Tibial nerve (tissue), 4 donors: ENCODE results near the gene RELN. TPM values are rescaled to one million over a fixed set of nuclear protein-coding genes. Genes with fewer than 3 reads are reported as not detected.
A peak's percentile ranks its signal among the peaks of the same experiment; 100 is the strongest.

ENCODE experiments used
- DNase-seq, 2 donors: peaks; one replicate each; pipeline ENCODE4 v3.0.0-alpha.2; 2019; ENCODE audit warnings: low spot score in 2 of 2
- H3K27ac ChIP-seq, 4 donors: fragments of 200-600 bp; sonication (generic) in 3 of 4; one replicate each; pipeline ENCODE4 v1.5.1; 2017 to 2019; ENCODE audit warnings: mild to moderate bottlenecking in 1 of 4
- H3K27me3 ChIP-seq, 2 donors: fragments of 200-600 bp; sonication (generic) in 1 of 2; one replicate each; pipeline versions ENCODE4 v1.5.1 to v1.6.0; 2017 to 2019
- H3K36me3 ChIP-seq, 3 donors: fragments of 200-600 bp; sonication (generic); one replicate each; pipeline ENCODE4 v1.5.1; 2018 to 2019
- H3K4me1 ChIP-seq, 4 donors: fragments of 200-600 bp; sonication (generic) in 3 of 4; one replicate each; pipeline ENCODE4 v1.5.1; 2017 to 2019
- H3K4me3 ChIP-seq, 4 donors: fragments of 200-600 bp; sonication (generic) in 3 of 4; one replicate each; pipeline ENCODE4 v1.5.1; 2017 to 2019; ENCODE audit warnings: mild to moderate bottlenecking in 1 of 4, moderate library complexity in 1 of 4
- H3K9me3 ChIP-seq, 4 donors: fragments of 200-600 bp; sonication (generic) in 3 of 4; one replicate each; pipeline ENCODE4 v1.5.1; 2017 to 2019
- CTCF ChIP-seq, 5 experiments: fragments of 200-600 bp in 3 of 5; fragments of 450-650 bp in 2 of 5; sonication (generic) in 3 of 5; IDR thresholded peaks; one replicate each; pipeline ENCODE4 v1.5.1; 2016 to 2019; ENCODE audit warnings: antibody characterized with exemption in 5 of 5, mild to moderate bottlenecking in 3 of 5, moderate library complexity in 2 of 5
- EP300 ChIP-seq, 2 donors: sonication (generic); formaldehyde crosslinking; IDR thresholded peaks; one replicate each; pipeline ENCODE4 v1.6.1; 2017; ENCODE audit warnings: antibody characterized with exemption in 2 of 2, mild to moderate bottlenecking in 1 of 2
- POLR2A ChIP-seq, 2 donors: fragments of 450-650 bp; IDR thresholded peaks; one replicate each; pipeline ENCODE4 v1.6.1; 2017; ENCODE audit warnings: antibody characterized with exemption in 2 of 2, mild to moderate bottlenecking in 2 of 2, moderate library complexity in 2 of 2
- WGBS, 2 donors: methylation state at CpG; one replicate each; pipeline ENCODE4 v1.1.5; 2018; 5-methylcytosine and 5-hydroxymethylcytosine counted together
- total RNA-seq, 4 donors: library from RNA; depleted of rRNA; stranded (reverse); fragments of >200 nt; gene quantifications; one replicate each; pipeline ENCODE4 v1.1.0, GENCODE V29; 2016

Gene RELN
- total RNA-seq, 4 donors from 2014 or later: 80.4 to 117 (median 102) TPM

GRCh38 chr7:103686064-103686463 is 303.4 kb downstream of the RELN start:
- H3K4me3 ChIP-seq: no peak overlapping the region
- TF ChIP-seq POLR2A (IDR thresholded peaks at IDR 0.05) (no peak), EP300 (IDR thresholded peaks at IDR 0.05) (no peak)
- H3K27ac ChIP-seq: no peak overlapping the region
- H3K36me3 ChIP-seq: no peaks in the 10 kb centered on the region
- no peaks in the 10 kb centered on the region for H3K27me3 ChIP-seq
- 86 to 89% methylated on average over 2 of the region's 2 CpGs for WGBS, 2 donors
- no peaks in the 10 kb centered on the region for H3K9me3 ChIP-seq
- no peak for DNase-seq
- peaks cover 0 to 14% (median 0%) of the 10 kb centered on the region in 4 donors for H3K4me1 ChIP-seq

- no peaks in the 10 kb centered on the region for H3K27me3 ChIP-seq
- TF ChIP-seq POLR2A (IDR thresholded peaks at IDR 0.05) (no peak), CTCF (IDR thresholded peaks at IDR 0.05) (no peak), EP300 (IDR thresholded peaks at IDR 0.05) (no peak)
- no peaks in the 10 kb centered on the region for H3K36me3 ChIP-seq
- 73 to 82% methylated on average over 2 of the region's 2 CpGs for WGBS, 2 donors
- H3K4me1 ChIP-seq: peaks cover 0 to 17% (median 0%) of the 10 kb centered on the region in 4 donors
- H3K9me3 ChIP-seq: no peaks in the 10 kb centered on the region
- H3K27ac ChIP-seq: no peak overlapping the region
- H3K4me3 ChIP-seq: no peak overlapping the region
- DNase-seq: no peak
These were observed 303.8 kb downstream of the RELN start for GRCh38 chr7:103685646-103686045.

GRCh38 chr7:103683348-103683747 is 306.1 kb downstream of the RELN start:
- WGBS, 2 donors: 85 to 93% methylated on average over 2 of the region's 2 CpGs
- Histone ChIP-seq H3K4me3 (no peak overlapping the region), H3K36me3 (no peaks in the 10 kb centered on the region), H3K27ac (no peak overlapping the region), H3K9me3 (no peaks in the 10 kb centered on the region), H3K27me3 (no peaks in the 10 kb centered on the region), H3K4me1 (peaks cover 0 to 22% (median 0%) of the 10 kb centered on the region in 4 donors)
- DNase-seq: no peak
- TF ChIP-seq CTCF (IDR thresholded peaks at IDR 0.05): no peak
- no peak for TF ChIP-seq EP300 (IDR thresholded peaks at IDR 0.05)
- TF ChIP-seq POLR2A (IDR thresholded peaks at IDR 0.05): no peak

- TF ChIP-seq POLR2A (IDR thresholded peaks at IDR 0.05) (no peak), EP300 (IDR thresholded peaks at IDR 0.05) (no peak), CTCF (IDR thresholded peaks at IDR 0.05) (no peak)
- WGBS, 2 donors: 29 to 35% methylated on average over 6 of the region's 6 CpGs
- Histone ChIP-seq H3K36me3 (no peaks in the 10 kb centered on the region), H3K27me3 (no peaks in the 10 kb centered on the region), H3K4me1 (peaks cover 0 to 28% (median 0%) of the 10 kb centered on the region in 4 donors), H3K9me3 (peaks cover 0 to 5% (median 0%) of the 10 kb centered on the region in 4 donors), H3K27ac (peak overlapping the region; percentile 15 to 88 (median 60)), H3K4me3 (no peak overlapping the region)
- no peak for DNase-seq
These were observed 309.0 kb downstream of the RELN start for GRCh38 chr7:103680161-103681144.

GRCh38 chr7:103679151-103680132 is 310.0 kb downstream of the RELN start:
- 43 to 52% methylated on average over 4 of the region's 4 CpGs for WGBS, 2 donors

More at GRCh38 chr7:103679151-103680132, 310.0 kb downstream of the RELN start:
- no peaks in the 10 kb centered on the region for H3K27me3 ChIP-seq
- H3K4me1 ChIP-seq: peaks cover 0 to 28% (median 0%) of the 10 kb centered on the region in 4 donors
- peaks cover 0 to 5% (median 0%) of the 10 kb centered on the region in 4 donors for H3K9me3 ChIP-seq
- H3K36me3 ChIP-seq: no peaks in the 10 kb centered on the region
- H3K4me3 ChIP-seq: no peak overlapping the region
- TF ChIP-seq CTCF (IDR thresholded peaks at IDR 0.05) (no peak), POLR2A (IDR thresholded peaks at IDR 0.05) (no peak), EP300 (IDR thresholded peaks at IDR 0.05) (no peak)
- no peak for DNase-seq
- peak overlapping the region; percentile 15 to 88 (median 62) for H3K27ac ChIP-seq
